H9 (cell line): Measurements from ENCODE around the gene CHSY1. TPM values are rescaled to one million over a fixed set of nuclear protein-coding genes. Genes with fewer than 3 reads are reported as not detected.

Experiments
- DNase-seq: peaks from one replicate; pipeline ENCODE4 v3.0.0-alpha.2; 2017
- H2AFZ ChIP-seq: one replicate; pipeline ENCODE4 v1.6.1; 2013; ENCODE audit warnings: mild to moderate bottlenecking, low read length, control low read depth, moderate library complexity
- H2AK5ac ChIP-seq: 2 replicates; pipeline ENCODE4 v1.6.1; 2013; ENCODE audit warnings: low read length, control low read depth, mixed read lengths; ENCODE audit not compliant: insufficient read length
- H2BK120ac ChIP-seq: one replicate; pipeline ENCODE4 v1.6.1; 2013; ENCODE audit warnings: low read depth, mild to moderate bottlenecking, low read length, control low read depth, inconsistent platforms; ENCODE audit not compliant: poor library complexity, severe bottlenecking
- H2BK12ac ChIP-seq: 2 replicates; pipeline ENCODE4 v1.6.1; 2013; ENCODE audit warnings: low read length, control low read depth, mixed read lengths, low read depth; ENCODE audit not compliant: insufficient read length
- H2BK15ac ChIP-seq: 2 replicates; pipeline ENCODE4 v1.6.1; 2013; ENCODE audit warnings: low read depth, low read length, control low read depth
- H2BK20ac ChIP-seq: one replicate; pipeline ENCODE4 v1.6.1; 2013; ENCODE audit warnings: low read depth, mild to moderate bottlenecking, low read length, control low read depth, inconsistent platforms; ENCODE audit not compliant: poor library complexity, severe bottlenecking
- H2BK5ac ChIP-seq: 2 replicates; pipeline ENCODE4 v1.6.1; 2013; ENCODE audit warnings: low read length, control low read depth, mixed read lengths; ENCODE audit not compliant: insufficient read length
- H3K14ac ChIP-seq: 2 replicates; pipeline ENCODE4 v1.6.1; 2013; ENCODE audit warnings: low read length, control low read depth; ENCODE audit not compliant: insufficient read depth
- H3K18ac ChIP-seq: 2 replicates; pipeline ENCODE4 v1.6.1; 2013; ENCODE audit warnings: low read depth, mild to moderate bottlenecking, mixed read lengths, low read length, control low read depth; ENCODE audit not compliant: insufficient read length
- H3K23ac ChIP-seq: 2 replicates; pipeline ENCODE4 v1.6.1; 2013; ENCODE audit warnings: low read length, control low read depth, mixed read lengths, low read depth; ENCODE audit not compliant: insufficient read length
- H3K23me2 ChIP-seq: 2 replicates; pipeline ENCODE4 v1.6.1; 2013; ENCODE audit warnings: low read depth, mild to moderate bottlenecking, mixed read lengths, low read length, control low read depth; ENCODE audit not compliant: insufficient read length, poor library complexity, severe bottlenecking
- H3K27ac ChIP-seq: 2 replicates; pipeline ENCODE4 v1.5.1; 2013; ENCODE audit warnings: low read length, control low read depth, mixed read lengths, low read depth; ENCODE audit not compliant: insufficient read length
- H3K27me3 ChIP-seq: 2 replicates; pipeline ENCODE4 v1.6.1; 2013; ENCODE audit warnings: low read length, control low read depth, inconsistent platforms; ENCODE audit not compliant: insufficient read depth
- H3K4ac ChIP-seq: 2 replicates; pipeline ENCODE4 v1.6.1; 2013; ENCODE audit warnings: low read depth, mild to moderate bottlenecking, control low read depth, inconsistent platforms, low read length, moderate library complexity
- H3K4me1 ChIP-seq: 2 replicates; pipeline ENCODE4 v1.6.1; 2013; ENCODE audit warnings: low read length, control low read depth, inconsistent platforms; ENCODE audit not compliant: insufficient read depth
- H3K4me2 ChIP-seq: 2 replicates; pipeline ENCODE4 v1.6.1; 2013; ENCODE audit warnings: low read length, control low read depth, mixed read lengths; ENCODE audit not compliant: insufficient read length, insufficient read depth
- H3K56ac ChIP-seq: 2 replicates; pipeline ENCODE4 v1.6.1; 2013; ENCODE audit warnings: low read depth, mild to moderate bottlenecking, mixed read lengths, low read length, control low read depth; ENCODE audit not compliant: insufficient read length
- H3K79me1 ChIP-seq: 2 replicates; pipeline ENCODE4 v1.6.1; 2013; ENCODE audit warnings: low read depth, mild to moderate bottlenecking, moderate library complexity, low read length, control low read depth, inconsistent platforms; ENCODE audit not compliant: insufficient read depth, poor library complexity, severe bottlenecking
- H3K79me2 ChIP-seq: 2 replicates; pipeline ENCODE4 v1.6.1; 2013; ENCODE audit warnings: low read length, control low read depth, inconsistent platforms; ENCODE audit not compliant: insufficient read depth
- H3K9ac ChIP-seq: 2 replicates; pipeline ENCODE4 v1.6.1; 2013; ENCODE audit warnings: low read length, control low read depth, mixed read lengths; ENCODE audit not compliant: insufficient read length; ENCODE audit errors: extremely low read depth
- H3K9me3 ChIP-seq: one replicate; pipeline ENCODE4 v1.6.1; 2013; ENCODE audit warnings: low read depth, low read length, inconsistent platforms; ENCODE audit not compliant: control insufficient read depth
- H3T11ph ChIP-seq: one replicate; pipeline ENCODE4 v1.6.1; 2013; ENCODE audit warnings: mild to moderate bottlenecking, low read length, control low read depth, inconsistent platforms
- H4K20me1 ChIP-seq: one replicate; pipeline ENCODE4 v1.6.1; 2013; ENCODE audit not compliant: control insufficient read depth, insufficient read length, insufficient read depth
- H4K5ac ChIP-seq: 2 replicates; pipeline ENCODE4 v1.6.1; 2013; ENCODE audit warnings: low read depth, mild to moderate bottlenecking, mixed read lengths, low read length, control low read depth; ENCODE audit not compliant: insufficient read length
- H4K8ac ChIP-seq: replicated peaks from 2 replicates; pipeline ENCODE4 v1.6.1; 2013; ENCODE audit warnings: low read length, control low read depth, mixed read lengths, low read depth; ENCODE audit not compliant: insufficient read length
- H4K91ac ChIP-seq: 2 replicates; pipeline ENCODE4 v1.6.1; 2013; ENCODE audit warnings: low read depth, mild to moderate bottlenecking, moderate library complexity, mixed read lengths, low read length, control low read depth; ENCODE audit not compliant: insufficient read length
- H3K27ac Mint-ChIP-seq, 3 experiments: 2 replicates in 2 of 3; 3 replicates in 1 of 3; pipeline ENCODE4 v1.8.0; 2020 to 2021; ENCODE audit warnings: mixed read lengths in 3 of 3, mild to moderate bottlenecking in 1 of 3, moderate library complexity in 1 of 3
- H3K27me3 Mint-ChIP-seq: 2 replicates; pipeline ENCODE4 v1.8.0; 2021; ENCODE audit warnings: low read depth, mild to moderate bottlenecking, moderate library complexity, mixed read lengths
- H3K36me3 Mint-ChIP-seq, 3 experiments: 2 replicates in 2 of 3; 3 replicates in 1 of 3; pipeline ENCODE4 v1.8.0; 2020 to 2021; ENCODE audit warnings: low read depth in 3 of 3, mixed read lengths in 3 of 3; ENCODE audit not compliant: insufficient read depth in 1 of 3
- H3K4me1 Mint-ChIP-seq, 2 experiments: 2 replicates each; pipeline ENCODE4 v1.8.0; 2020; ENCODE audit warnings: mixed read lengths in 2 of 2
- H3K4me3 Mint-ChIP-seq, 2 experiments: 2 replicates in 1 of 2; 3 replicates in 1 of 2; pipeline ENCODE4 v1.8.0; 2020 to 2021; ENCODE audit warnings: mild to moderate bottlenecking in 2 of 2, mixed read lengths in 2 of 2, moderate library complexity in 1 of 2
- H3K9me3 Mint-ChIP-seq, 2 experiments: 2 replicates in 1 of 2; 3 replicates in 1 of 2; pipeline ENCODE4 v1.8.0; 2020; ENCODE audit warnings: mild to moderate bottlenecking in 2 of 2, mixed read lengths in 2 of 2, moderate library complexity in 1 of 2
- CTCF ChIP-seq: fragments of 200-600 bp; sonication (generic); conservative IDR thresholded peaks from 3 replicates; pipeline ENCODE4 v1.8.0; 2021; ENCODE audit warnings: antibody characterized with exemption, mild to moderate bottlenecking
- WGBS: extraction: QIAGEN DNeasy Blood & Tissue Kit; methylation state at CpG from one replicate; pipeline ENCODE4 v1.1.7; 2013; ENCODE audit warnings: missing lambda C conversion rate, low lambda C conversion rate, mixed read lengths; ENCODE audit not compliant: insufficient read length; ENCODE audit errors: extremely low coverage; 5-methylcytosine and 5-hydroxymethylcytosine counted together
- total RNA-seq: library from RNA; stranded (reverse); gene quantifications from 2 replicates; pipeline ENCODE4 v1.2.1, GENCODE V29; 2021

CHSY1 gene
- total RNA-seq, 1 experiment from 2014 or later = 68.3 TPM

DNA sequence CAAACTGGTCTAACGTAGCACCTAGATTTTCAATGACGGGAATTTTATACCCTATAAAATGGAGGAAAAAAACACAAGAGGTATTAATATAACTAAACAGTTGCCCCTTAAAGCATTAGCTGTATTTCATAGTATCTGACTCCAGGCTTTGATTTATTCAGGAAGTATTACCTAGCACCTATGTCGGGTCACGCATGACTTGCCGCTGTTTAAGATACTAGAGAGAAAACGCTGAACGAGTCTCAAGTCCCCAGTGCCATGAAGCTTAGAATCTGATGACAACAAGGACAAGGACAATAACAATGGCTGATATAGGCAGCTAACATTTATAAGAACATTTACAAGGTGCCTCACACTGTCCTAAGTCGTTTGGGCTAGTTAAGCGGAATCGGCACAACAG is 41.3 kb upstream of the CHSY1 start:
- Histone ChIP-seq H3K27ac (no peak overlapping the region), H3K4me2 (peak overlapping the region; percentile 81), H4K20me1 (no peaks in the 10 kb centered on the region), H2BK15ac (no peak overlapping the region), H3K56ac (no peak overlapping the region), H3K23ac (no peak overlapping the region), H3K4me1 (no peaks in the 10 kb centered on the region), H3K9ac (peak overlapping the region; percentile 12), H2AFZ (no peak overlapping the region), H4K91ac (no peak overlapping the region), H2BK20ac (no peak overlapping the region), H2BK120ac (no peak overlapping the region), H2AK5ac (no peak overlapping the region), H3K9me3 (no peaks in the 10 kb centered on the region), H3K14ac (no peak overlapping the region), H2BK12ac (no peak overlapping the region), H2BK5ac (no peak overlapping the region), H3T11ph (no peak overlapping the region), H3K79me2 (peaks cover 23% of the 10 kb centered on the region), H3K23me2 (peaks cover 7% of the 10 kb centered on the region), H3K79me1 (peaks cover 3% of the 10 kb centered on the region), H4K5ac (no peak overlapping the region), H3K27me3 (no peaks in the 10 kb centered on the region), H3K4ac (no peak overlapping the region), H3K18ac (no peak overlapping the region), H4K8ac (no peak overlapping the region)
- no peak overlapping the region; a peak in 1 of 7 replicates for H3K27ac Mint-ChIP-seq
- TF ChIP-seq CTCF = no peak
- H3K4me3 Mint-ChIP-seq = peak overlapping the region; percentile 91 to 92
- H3K9me3 Mint-ChIP-seq = no peaks in the 10 kb centered on the region
- DNase-seq = no peak
- H3K27me3 Mint-ChIP-seq = no peaks in the 10 kb centered on the region
- peaks cover 11 to 18% of the 10 kb centered on the region in 2 experiments for H3K4me1 Mint-ChIP-seq
- peaks cover 13 to 40% (median 36%) of the 10 kb centered on the region in 3 experiments; a peak in 6 of 7 replicates for H3K36me3 Mint-ChIP-seq
- no CpG with 5 or more reads among the region's 10 CpGs for WGBS
